Spinal cord (tissue), 10 donors: ENCODE measurements around the gene UTS2R. TPM values are rescaled to one million over a fixed set of nuclear protein-coding genes. Genes with fewer than 3 reads are reported as not detected.

Experiments
- DNase-seq, 6 donors: peaks; one replicate each; pipeline versions ENCODE4 v3.0.0 to v3.0.0-alpha.2; 2013 to 2015; ENCODE audit warnings: low spot score in 6 of 6, low read depth in 4 of 6
- H3K27ac ChIP-seq: one replicate; pipeline ENCODE4 v1.5.1; 2013; ENCODE audit warnings: low read depth, low read length, control low read depth
- H3K27me3 ChIP-seq: one replicate; pipeline ENCODE4 v1.6.1; 2013; ENCODE audit warnings: low read length; ENCODE audit not compliant: control insufficient read depth, insufficient read depth
- H3K36me3 ChIP-seq: one replicate; pipeline ENCODE4 v1.6.1; 2013; ENCODE audit warnings: low read length; ENCODE audit not compliant: control insufficient read depth, insufficient read depth
- H3K4me1 ChIP-seq: one replicate; pipeline ENCODE4 v1.6.1; 2013; ENCODE audit warnings: low read length; ENCODE audit not compliant: control insufficient read depth, insufficient read depth
- H3K4me3 ChIP-seq: one replicate; pipeline ENCODE4 v1.5.1; 2013; ENCODE audit warnings: low read depth, low read length, control low read depth
- H3K9me3 ChIP-seq: one replicate; pipeline ENCODE4 v1.6.1; 2013; ENCODE audit warnings: low read length; ENCODE audit not compliant: control insufficient read depth, insufficient read depth
- WGBS: methylation state at CpG from one replicate; pipeline ENCODE4 v1.1.5; 2013; ENCODE audit warnings: missing lambda C conversion rate; ENCODE audit not compliant: insufficient coverage; 5-methylcytosine and 5-hydroxymethylcytosine counted together
- polyA plus RNA-seq, 2 donors: library from polyadenylated mRNA; unstranded; fragments of 120-200 nt; gene quantifications; one replicate each; pipeline ENCODE4 v1.2.1, GENCODE V29; 2013; ENCODE audit not compliant: insufficient read length in 2 of 2
- total RNA-seq, 2 donors: library from RNA; depleted of rRNA in 1 of 2; stranded (reverse); fragments of 120-200 nt in 1 of 2; fragments of >200 nt in 1 of 2; gene quantifications; one replicate each; pipeline versions ENCODE4 v1.2.3 to v1.2.4, GENCODE V29; 2013 to 2014
- donor health status: healthy.

The UTS2R gene
- total and polyA plus RNA-seq, 4 donors = 0.11 to 0.32 (median 0.19) TPM; not detected in 1

GRCh38 chr17:82397449-82398335 lies 26.1 kb downstream of the UTS2R start:
- Histone ChIP-seq H3K27me3 (no peaks in the 10 kb centered on the region), H3K4me1 (peaks cover 14% of the 10 kb centered on the region), H3K9me3 (no peaks in the 10 kb centered on the region), H3K4me3 (no peak overlapping the region), H3K27ac (no peak overlapping the region), H3K36me3 (peaks cover 75% of the 10 kb centered on the region)
- DNase-seq = no peak
- WGBS = 91% methylated on average over 34 of the region's 38 CpGs

- peaks cover 76% of the 10 kb centered on the region for H3K36me3 ChIP-seq
- DNase-seq = peak in 4 of 6 donors; percentile 52 to 88 (median 72)
- 15% methylated on average over 9 of the region's 13 CpGs for WGBS
These were observed 27.5 kb downstream of the UTS2R start for GRCh38 chr17:82399041-82399441.

GRCh38 chr17:82399601-82400101 lies 28.1 kb downstream of the UTS2R start:
- Histone ChIP-seq H3K36me3 (peaks cover 75% of the 10 kb centered on the region), H3K4me1 (peaks cover 14% of the 10 kb centered on the region), H3K27me3 (no peaks in the 10 kb centered on the region), H3K27ac (peak overlapping the region; percentile 16), H3K4me3 (no peak overlapping the region), H3K9me3 (no peaks in the 10 kb centered on the region)
- 62% methylated on average over 16 of the region's 18 CpGs for WGBS
- DNase-seq = peak in 1 of 6 donors; percentile 24

More at GRCh38 chr17:82399041-82399441, 27.5 kb downstream of the UTS2R start:
- H3K9me3 ChIP-seq = no peaks in the 10 kb centered on the region
- peaks cover 14% of the 10 kb centered on the region for H3K4me1 ChIP-seq
- no peaks in the 10 kb centered on the region for H3K27me3 ChIP-seq
- no peak overlapping the region for H3K27ac ChIP-seq
- no peak overlapping the region for H3K4me3 ChIP-seq

- H3K27ac ChIP-seq = no peak overlapping the region
- DNase-seq = peak in 1 of 6 donors; percentile 12
- H3K4me1 ChIP-seq = peaks cover 14% of the 10 kb centered on the region
These were observed 28.6 kb downstream of the UTS2R start for GRCh38 chr17:82400206-82400605.

GRCh38 chr17:82400830-82401229 lies 29.3 kb downstream of the UTS2R start:
- peaks cover 14% of the 10 kb centered on the region for H3K4me1 ChIP-seq
- H3K9me3 ChIP-seq = no peaks in the 10 kb centered on the region
- DNase-seq = no peak
- H3K27me3 ChIP-seq = no peaks in the 10 kb centered on the region
- no peak overlapping the region for H3K4me3 ChIP-seq
- 87% methylated on average over 15 of the region's 19 CpGs for WGBS
- no peak overlapping the region for H3K27ac ChIP-seq
- peaks cover 75% of the 10 kb centered on the region for H3K36me3 ChIP-seq

More at GRCh38 chr17:82400206-82400605, 28.6 kb downstream of the UTS2R start:
- WGBS = 72% methylated on average over 4 of the region's 7 CpGs
- Histone ChIP-seq H3K9me3 (no peaks in the 10 kb centered on the region), H3K27me3 (no peaks in the 10 kb centered on the region), H3K4me3 (no peak overlapping the region), H3K36me3 (peaks cover 75% of the 10 kb centered on the region)

- DNase-seq = no peak
- Histone ChIP-seq H3K4me1 (peaks cover 14% of the 10 kb centered on the region), H3K9me3 (no peaks in the 10 kb centered on the region), H3K27me3 (no peaks in the 10 kb centered on the region), H3K36me3 (peaks cover 73% of the 10 kb centered on the region), H3K4me3 (no peak overlapping the region), H3K27ac (no peak overlapping the region)
- WGBS = 94% methylated on average over 4 of the region's 7 CpGs
These were observed 31.3 kb downstream of the UTS2R start for GRCh38 chr17:82402865-82403264.

GRCh38 chr17:82403662-82404660 lies 32.4 kb downstream of the UTS2R start:
- Histone ChIP-seq H3K4me1 (peaks cover 13% of the 10 kb centered on the region), H3K9me3 (no peaks in the 10 kb centered on the region), H3K36me3 (peaks cover 78% of the 10 kb centered on the region), H3K27me3 (no peaks in the 10 kb centered on the region), H3K27ac (no peak overlapping the region), H3K4me3 (no peak overlapping the region)
- WGBS = 97% methylated on average over 65 of the region's 67 CpGs
- no peak for DNase-seq

- DNase-seq = no peak
- Histone ChIP-seq H3K4me1 (peaks cover 2% of the 10 kb centered on the region), H3K4me3 (no peak overlapping the region), H3K9me3 (no peaks in the 10 kb centered on the region), H3K36me3 (peaks cover 76% of the 10 kb centered on the region), H3K27ac (no peak overlapping the region), H3K27me3 (no peaks in the 10 kb centered on the region)
- WGBS = 91% methylated on average over 10 of the region's 14 CpGs
These were observed 33.5 kb downstream of the UTS2R start for GRCh38 chr17:82405051-82405450.

- Histone ChIP-seq H3K36me3 (peaks cover 74% of the 10 kb centered on the region), H3K4me3 (no peak overlapping the region), H3K4me1 (no peaks in the 10 kb centered on the region), H3K27me3 (no peaks in the 10 kb centered on the region), H3K27ac (no peak overlapping the region), H3K9me3 (no peaks in the 10 kb centered on the region)
- DNase-seq = no peak
- WGBS = 97% methylated on average over 13 of the region's 14 CpGs
These were observed 34.6 kb downstream of the UTS2R start for GRCh38 chr17:82406131-82406671.
